GM19043 (cell line): ENCODE results near the gene DNAJC7.
"Not testable (repeated sequence)": the region's sequence is repeated elsewhere in the genome, so short reads cannot be mapped to it uniquely, and the experiment has no call there.

Source experiments
- ATAC-seq: cut with Tn5 transposase; IDR thresholded peaks from one replicate; pipeline ENCODE4 v1.9.1; 2021; ENCODE audit warnings: low read depth; ENCODE audit not compliant: unreplicated experiment

The DNAJC7 gene

GRCh38 chr17:41959336-41960095, 57.7 kb downstream of the DNAJC7 start:
- ATAC-seq = no peak

- no peak for ATAC-seq
Measured at GRCh38 chr17:41959030-41959335, 58.3 kb downstream of the DNAJC7 start.

GRCh38 chr17:41957869-41958439, 59.3 kb downstream of the DNAJC7 start:
- no peak for ATAC-seq

GRCh38 chr17:41957031-41957868, 60.0 kb downstream of the DNAJC7 start:
- ATAC-seq = no peak

GRCh38 chr17:41956522-41956921, 60.7 kb downstream of the DNAJC7 start:
- ATAC-seq = no peak

- no peak for ATAC-seq
Measured at GRCh38 chr17:41948762-41949460, 68.3 kb downstream of the DNAJC7 start.

- no peak for ATAC-seq
Measured at GRCh38 chr17:41944943-41945342, 72.3 kb downstream of the DNAJC7 start.

GRCh38 chr17:41943492-41943891, 73.7 kb downstream of the DNAJC7 start:
- ATAC-seq = no peak

- no peak for ATAC-seq
Measured at GRCh38 chr17:41942626-41943373, 74.4 kb downstream of the DNAJC7 start.

- no peak for ATAC-seq
Measured at GRCh38 chr17:41941168-41941567, 76.1 kb downstream of the DNAJC7 start.

GRCh38 chr17:41939693-41940090, 77.5 kb downstream of the DNAJC7 start:
- no peak for ATAC-seq

- ATAC-seq = no peak
Measured at GRCh38 chr17:41939044-41939692, 78.1 kb downstream of the DNAJC7 start.

- ATAC-seq = no peak
Measured at GRCh38 chr17:41937970-41938954, 79.0 kb downstream of the DNAJC7 start.

- ATAC-seq = no peak
Measured at GRCh38 chr17:41935641-41936040, 81.6 kb downstream of the DNAJC7 start.

- no peak for ATAC-seq
Measured at GRCh38 chr17:41932816-41933389, 84.3 kb downstream of the DNAJC7 start.

GRCh38 chr17:41931715-41932114, 85.5 kb downstream of the DNAJC7 start:
- ATAC-seq = not testable (repeated sequence)

- peak; percentile 8 for ATAC-seq
Measured at GRCh38 chr17:41930833-41931156, 86.4 kb downstream of the DNAJC7 start.

GRCh38 chr17:41930009-41930832, 87.0 kb downstream of the DNAJC7 start, which contains the start of gene ODAD4:
ODAD4 (plus strand) TSS chr17:41930617; CDS start chr17:41930724, 107 bp downstream.
- peak; percentile 94 for ATAC-seq
